Measurements from ENCODE around the gene COMMD3.

Gene COMMD3

GRCh38 chr10:22319980-22320558 lies 3.9 kb downstream of the COMMD3 start:
- Histone ChIP-seq H3K36me3 (ENCODE audit: insufficient read depth, low read length) (no peaks in the 10 kb centered on the region), H3K4me1 (ENCODE audit: control insufficient read depth, insufficient read depth, low read length, unreplicated experiment) (peaks cover 41% of the 10 kb centered on the region), H3K79me2 (ENCODE audit: control insufficient read depth, insufficient read depth, low read length, unreplicated experiment) (peaks cover 53% of the 10 kb centered on the region), H2AFZ (ENCODE audit: low read length, unreplicated experiment) (peak overlapping the region; percentile 97), H3K27me3 (ENCODE audit: insufficient read depth, low read length) (peaks cover 29% of the 10 kb centered on the region), H3K4me3 (ENCODE audit: low read depth, low read length) (peak overlapping the region; percentile 76), H3K27ac (ENCODE audit: low read depth, low read length) (peak overlapping the region; percentile 54; the same call in 1 of the 2 replicates)

GRCh38 chr10:22320591-22321155 lies 4.5 kb downstream of the COMMD3 start, which contains the start of gene BMI1:
Gene BMI1, plus strand, starts transcription at chr10:22321099. Its CDS starts 5,351 bp downstream, at chr10:22326450.
- Histone ChIP-seq H3K36me3 (ENCODE audit: insufficient read depth, low read length) (no peaks in the 10 kb centered on the region), H3K4me1 (ENCODE audit: control insufficient read depth, insufficient read depth, low read length, unreplicated experiment) (peaks cover 36% of the 10 kb centered on the region), H3K4me3 (ENCODE audit: low read depth, low read length) (peak within 1 kb of the TSS; percentile 93), H2AFZ (ENCODE audit: low read length, unreplicated experiment) (peak within 1 kb of the TSS; percentile 97), H3K79me2 (ENCODE audit: control insufficient read depth, insufficient read depth, low read length, unreplicated experiment) (peaks cover 55% of the 10 kb centered on the region), H3K27ac (ENCODE audit: low read depth, low read length) (peak within 1 kb of the TSS; percentile 54; the same call in 1 of the 2 replicates), H3K27me3 (ENCODE audit: insufficient read depth, low read length) (peaks cover 29% of the 10 kb centered on the region)

- peak overlapping the region; percentile 42; the same call in 1 of the 2 replicates for H3K27ac ChIP-seq (ENCODE audit: low read depth, low read length)
- H3K36me3 ChIP-seq (ENCODE audit: insufficient read depth, low read length): no peaks in the 10 kb centered on the region
- peaks cover 60% of the 10 kb centered on the region for H3K79me2 ChIP-seq (ENCODE audit: control insufficient read depth, insufficient read depth, low read length, unreplicated experiment)
- peak overlapping the region; percentile 93 for H3K4me3 ChIP-seq (ENCODE audit: low read depth, low read length)
- H2AFZ ChIP-seq (ENCODE audit: low read length, unreplicated experiment): peak overlapping the region; percentile 64
- peaks cover 29% of the 10 kb centered on the region for H3K27me3 ChIP-seq (ENCODE audit: insufficient read depth, low read length)
- H3K4me1 ChIP-seq (ENCODE audit: control insufficient read depth, insufficient read depth, low read length, unreplicated experiment): peaks cover 40% of the 10 kb centered on the region
Observed at GRCh38 chr10:22321156-22321923, 5.2 kb downstream of the COMMD3 start.

GRCh38 chr10:22321924-22322640 lies 5.9 kb downstream of the COMMD3 start:
- peak overlapping the region; percentile 81 for H3K4me3 ChIP-seq (ENCODE audit: low read depth, low read length)
- peaks cover 63% of the 10 kb centered on the region for H3K79me2 ChIP-seq (ENCODE audit: control insufficient read depth, insufficient read depth, low read length, unreplicated experiment)
- H3K36me3 ChIP-seq (ENCODE audit: insufficient read depth, low read length): 0 out of 2 replicates have a peak, but pooled peaks cover 3% of the 10 kb centered on the region
- no peak overlapping the region for H3K27ac ChIP-seq (ENCODE audit: low read depth, low read length)
- H3K4me1 ChIP-seq (ENCODE audit: control insufficient read depth, insufficient read depth, low read length, unreplicated experiment): peaks cover 48% of the 10 kb centered on the region
- H3K27me3 ChIP-seq (ENCODE audit: insufficient read depth, low read length): peaks cover 29% of the 10 kb centered on the region
- H2AFZ ChIP-seq (ENCODE audit: low read length, unreplicated experiment): no peak overlapping the region

GRCh38 chr10:22322641-22323160 lies 6.5 kb downstream of the COMMD3 start:
- Histone ChIP-seq H3K27me3 (ENCODE audit: insufficient read depth, low read length) (peaks cover 29% of the 10 kb centered on the region), H3K4me3 (ENCODE audit: low read depth, low read length) (peak overlapping the region; percentile 81), H3K27ac (ENCODE audit: low read depth, low read length) (no peak overlapping the region), H3K79me2 (ENCODE audit: control insufficient read depth, insufficient read depth, low read length, unreplicated experiment) (peaks cover 58% of the 10 kb centered on the region), H3K36me3 (ENCODE audit: insufficient read depth, low read length) (0 out of 2 replicates have a peak, but pooled peaks cover 3% of the 10 kb centered on the region), H2AFZ (ENCODE audit: low read length, unreplicated experiment) (no peak overlapping the region), H3K4me1 (ENCODE audit: control insufficient read depth, insufficient read depth, low read length, unreplicated experiment) (peaks cover 46% of the 10 kb centered on the region)

GRCh38 chr10:22323538-22324305 lies 7.5 kb downstream of the COMMD3 start:
- peaks cover 29% of the 10 kb centered on the region for H3K27me3 ChIP-seq (ENCODE audit: insufficient read depth, low read length)
- H3K36me3 ChIP-seq (ENCODE audit: insufficient read depth, low read length): peaks cover 8% of the 10 kb centered on the region
- peaks cover 36% of the 10 kb centered on the region for H3K4me1 ChIP-seq (ENCODE audit: control insufficient read depth, insufficient read depth, low read length, unreplicated experiment)
- H3K27ac ChIP-seq (ENCODE audit: low read depth, low read length): no peak overlapping the region
- no peak overlapping the region for H2AFZ ChIP-seq (ENCODE audit: low read length, unreplicated experiment)
- peak overlapping the region; percentile 81; the same call in 1 of the 2 replicates for H3K4me3 ChIP-seq (ENCODE audit: low read depth, low read length)
- H3K79me2 ChIP-seq (ENCODE audit: control insufficient read depth, insufficient read depth, low read length, unreplicated experiment): peaks cover 49% of the 10 kb centered on the region

- Histone ChIP-seq H3K36me3 (ENCODE audit: insufficient read depth, low read length) (peaks cover 12% of the 10 kb centered on the region), H2AFZ (ENCODE audit: low read length, unreplicated experiment) (no peak overlapping the region), H3K4me3 (ENCODE audit: low read depth, low read length) (peak overlapping the region; percentile 88), H3K4me1 (ENCODE audit: control insufficient read depth, insufficient read depth, low read length, unreplicated experiment) (peaks cover 32% of the 10 kb centered on the region), H3K27ac (ENCODE audit: low read depth, low read length) (no peak overlapping the region), H3K27me3 (ENCODE audit: insufficient read depth, low read length) (peaks cover 29% of the 10 kb centered on the region), H3K79me2 (ENCODE audit: control insufficient read depth, insufficient read depth, low read length, unreplicated experiment) (peaks cover 44% of the 10 kb centered on the region)
Observed at GRCh38 chr10:22324413-22324812, 8.2 kb downstream of the COMMD3 start.

- peaks cover 29% of the 10 kb centered on the region for H3K27me3 ChIP-seq (ENCODE audit: insufficient read depth, low read length)
- peak overlapping the region; percentile 48 for H2AFZ ChIP-seq (ENCODE audit: low read length, unreplicated experiment)
- H3K36me3 ChIP-seq (ENCODE audit: insufficient read depth, low read length): peaks cover 17% of the 10 kb centered on the region
- H3K4me1 ChIP-seq (ENCODE audit: control insufficient read depth, insufficient read depth, low read length, unreplicated experiment): peaks cover 29% of the 10 kb centered on the region
- peaks cover 44% of the 10 kb centered on the region for H3K79me2 ChIP-seq (ENCODE audit: control insufficient read depth, insufficient read depth, low read length, unreplicated experiment)
- no peak overlapping the region for H3K27ac ChIP-seq (ENCODE audit: low read depth, low read length)
- peak overlapping the region; percentile 88 for H3K4me3 ChIP-seq (ENCODE audit: low read depth, low read length)
Observed at GRCh38 chr10:22324893-22325271, 8.7 kb downstream of the COMMD3 start.

GRCh38 chr10:22325272-22326144 lies 9.3 kb downstream of the COMMD3 start:
- Histone ChIP-seq H3K4me1 (ENCODE audit: control insufficient read depth, insufficient read depth, low read length, unreplicated experiment) (peaks cover 26% of the 10 kb centered on the region), H3K27me3 (ENCODE audit: insufficient read depth, low read length) (peaks cover 29% of the 10 kb centered on the region), H2AFZ (ENCODE audit: low read length, unreplicated experiment) (peak overlapping the region; percentile 88), H3K4me3 (ENCODE audit: low read depth, low read length) (peak overlapping the region; percentile 88), H3K79me2 (ENCODE audit: control insufficient read depth, insufficient read depth, low read length, unreplicated experiment) (peaks cover 44% of the 10 kb centered on the region), H3K36me3 (ENCODE audit: insufficient read depth, low read length) (peaks cover 18% of the 10 kb centered on the region), H3K27ac (ENCODE audit: low read depth, low read length) (peak overlapping the region; percentile 40; the same call in 1 of the 2 replicates)
